Mucosa of descending colon (tissue), 3 donors: ENCODE measurements around the gene DDX27. TPM values are rescaled to one million over a fixed set of nuclear protein-coding genes. Genes with fewer than 3 reads are reported as not detected.

Source experiments
- ATAC-seq: fragments of 200-7000 bp; cut with Tn5 transposase; one replicate; pipeline ENCODE4 v1.9.1; 2020; ENCODE audit warnings: mild to moderate bottlenecking, moderate library complexity
- DNase-seq, 3 donors: peaks; one replicate each; pipeline ENCODE4 v3.0.0-alpha.2; 2020
- H3K36me3 ChIP-seq: fragments of 200-600 bp; one replicate; pipeline ENCODE4 v1.8.0; 2021; ENCODE audit warnings: low read depth, mild to moderate bottlenecking
- H3K4me1 ChIP-seq: fragments of 200-600 bp; one replicate; pipeline ENCODE4 v1.8.0; 2021; ENCODE audit warnings: low read depth, mild to moderate bottlenecking
- H3K4me3 ChIP-seq: fragments of 200-600 bp; one replicate; pipeline ENCODE4 v1.8.0; 2021; ENCODE audit warnings: mild to moderate bottlenecking
- H3K9me3 ChIP-seq: fragments of 200-600 bp; one replicate; pipeline ENCODE4 v1.8.0; 2021; ENCODE audit warnings: mild to moderate bottlenecking
- CTCF ChIP-seq: fragments of 200-600 bp; IDR thresholded peaks from one replicate; pipeline ENCODE4 v1.8.0; 2022; ENCODE audit warnings: antibody characterized with exemption, mild to moderate bottlenecking
- intact Hi-C, 2 donors: fragments of 100-400 bp; cut with DNase I in 1 of 2; cut with micrococcal nuclease in 1 of 2; formaldehyde crosslinking; loops; one replicate each; pipeline versions ENCODE4 v1.11.0 to v1.11.1; 2022; cut with DNase I, micrococcal nuclease
- total RNA-seq, 3 donors: library from RNA; stranded (reverse); fragmentation: NEBNext Ultra II Directional in 2 of 3; extraction: Animal tissue kit (Norgen Biotek cat#: 25700) in 2 of 3; gene quantifications; one replicate each; pipeline versions ENCODE4 v1.2.1 to v1.2.4, GENCODE V29; 2021 to 2023
- donor health status: DM: no; HTN: no; CAD: no; lungs with moderate emphysema.
- donor health status: DM: no; HTN: no; CAD: no.
- donor health status: DM: no; HTN: yes; CAD: no.

DDX27 gene
- total RNA-seq, 3 donors from 2014 or later: 27.1 to 32.8 (median 32.5) TPM

GRCh38 chr20:49267327-49267726 is 48.1 kb downstream of the DDX27 start:
- Histone ChIP-seq H3K9me3 (no peaks in the 10 kb centered on the region), H3K36me3 (peaks cover 12% of the 10 kb centered on the region), H3K4me3 (no peak overlapping the region), H3K4me1 (peaks cover 7% of the 10 kb centered on the region)
- DNase-seq (no peak), ATAC-seq (peak; percentile 16)
- TF ChIP-seq CTCF: no peak
- intact Hi-C loops: no loop called here

GRCh38 chr20:49268600-49269365 is 49.6 kb downstream of the DDX27 start:
- no peaks in the 10 kb centered on the region for H3K9me3 ChIP-seq
- H3K4me1 ChIP-seq: peaks cover 9% of the 10 kb centered on the region
- peaks cover 9% of the 10 kb centered on the region for H3K36me3 ChIP-seq
- intact Hi-C loops: no loop called here
- DNase-seq: no peak
- ATAC-seq: peak; percentile 12
- TF ChIP-seq CTCF: no peak
- H3K4me3 ChIP-seq: no peak overlapping the region

- ATAC-seq (no peak), DNase-seq (no peak)
- peaks cover 9% of the 10 kb centered on the region for H3K4me1 ChIP-seq
- H3K4me3 ChIP-seq: no peak overlapping the region
- peaks cover 9% of the 10 kb centered on the region for H3K36me3 ChIP-seq
- no peaks in the 10 kb centered on the region for H3K9me3 ChIP-seq
- intact Hi-C loops: no loop called here
- TF ChIP-seq CTCF: no peak
These were observed 51.0 kb downstream of the DDX27 start for GRCh38 chr20:49270177-49270576.

- Histone ChIP-seq H3K9me3 (no peaks in the 10 kb centered on the region), H3K4me3 (no peak overlapping the region), H3K36me3 (peaks cover 9% of the 10 kb centered on the region), H3K4me1 (peaks cover 9% of the 10 kb centered on the region)
- DNase-seq (no peak), ATAC-seq (no peak)
- intact Hi-C loops: no loop called here
- TF ChIP-seq CTCF: no peak
These were observed 51.5 kb downstream of the DDX27 start for GRCh38 chr20:49270736-49271135.

GRCh38 chr20:49272654-49273053 is 53.4 kb downstream of the DDX27 start:
- Histone ChIP-seq H3K9me3 (no peaks in the 10 kb centered on the region), H3K4me3 (no peak overlapping the region), H3K36me3 (peaks cover 9% of the 10 kb centered on the region), H3K4me1 (peaks cover 20% of the 10 kb centered on the region)
- intact Hi-C loops: no loop called here
- no peak for TF ChIP-seq CTCF
- no peak for ATAC-seq
- DNase-seq: no peak
